ENCODE measurements around the gene LAP3. TPM values are rescaled to one million over a fixed set of nuclear protein-coding genes. Genes with fewer than 3 reads are reported as not detected.

The LAP3 gene
- total RNA-seq, 1 experiment from 2014 or later: 96.7 TPM

GRCh38 chr4:17642398-17642783, 65.4 kb downstream of the LAP3 start:
- in situ Hi-C loops (cut with HindIII; ENCODE audit: low pct_unique_long_range_greater_than_20kb, low sequenced_read_pairs): no loop called here
- DNase-seq (ENCODE audit: low read depth, low spot score): no peak

GRCh38 chr4:17646693-17647092, 69.7 kb downstream of the LAP3 start:
- no peak for DNase-seq (ENCODE audit: low read depth, low spot score)
- in situ Hi-C loops (cut with HindIII; ENCODE audit: low pct_unique_long_range_greater_than_20kb, low sequenced_read_pairs): no loop called here

GRCh38 chr4:17647176-17647806, 70.3 kb downstream of the LAP3 start:
- in situ Hi-C loops (cut with HindIII; ENCODE audit: low pct_unique_long_range_greater_than_20kb, low sequenced_read_pairs): no loop called here
- no peak for DNase-seq (ENCODE audit: low read depth, low spot score)

- DNase-seq (ENCODE audit: low read depth, low spot score): peak; percentile 30
- in situ Hi-C loops (cut with HindIII; ENCODE audit: low pct_unique_long_range_greater_than_20kb, low sequenced_read_pairs): no loop called here
These were observed 70.9 kb downstream of the LAP3 start for GRCh38 chr4:17647927-17648326.

GRCh38 chr4:17650406-17650805, 73.4 kb downstream of the LAP3 start:
- DNase-seq (ENCODE audit: low read depth, low spot score): no peak
- in situ Hi-C loops (cut with HindIII; ENCODE audit: low pct_unique_long_range_greater_than_20kb, low sequenced_read_pairs): no loop called here

- in situ Hi-C loops (cut with HindIII; ENCODE audit: low pct_unique_long_range_greater_than_20kb, low sequenced_read_pairs): no loop called here
These were observed 77.7 kb downstream of the LAP3 start for GRCh38 chr4:17654701-17655100.

GRCh38 chr4:17657090-17657489, 80.1 kb downstream of the LAP3 start:
- in situ Hi-C loops (cut with HindIII; ENCODE audit: low pct_unique_long_range_greater_than_20kb, low sequenced_read_pairs): no loop called here

More at GRCh38 chr4:17654701-17655100, 77.7 kb downstream of the LAP3 start:
- DNase-seq (ENCODE audit: low read depth, low spot score): no peak

More at GRCh38 chr4:17657090-17657489, 80.1 kb downstream of the LAP3 start:
- DNase-seq (ENCODE audit: low read depth, low spot score): no peak

Other genes starting within 250 kb of the LAP3 start
- gene QDPR, start 65.1 kb upstream of the LAP3 start, total RNA-seq (2014; rRNA removed; shearing (Covaris generic)): 37.9 and 55.5 TPM in 2 replicates
- gene CLRN2, start 62.0 kb upstream of the LAP3 start, total RNA-seq (2014; rRNA removed; shearing (Covaris generic)): not detected in 2 replicates
- gene MED28, start 37.4 kb downstream of the LAP3 start, total RNA-seq (2014; rRNA removed; shearing (Covaris generic)): 11.8 and 15.5 TPM in 2 replicates
- gene FAM184B, start 204.4 kb downstream of the LAP3 start, total RNA-seq (2014; rRNA removed; shearing (Covaris generic)): not detected in 2 replicates
- 44.3 and 51.4 TPM in 2 replicates for gene DCAF16, start 233.6 kb downstream of the LAP3 start, total RNA-seq (2014; rRNA removed; shearing (Covaris generic))
- 41.3 and 45.1 TPM in 2 replicates for gene NCAPG, start 233.8 kb downstream of the LAP3 start, total RNA-seq (2014; rRNA removed; shearing (Covaris generic))